ENCODE results near the gene CD80.

The CD80 gene

GRCh38 chr3:119494597-119494996 lies 64.8 kb downstream of the CD80 start:
- DNase-seq = no peak

DNA sequence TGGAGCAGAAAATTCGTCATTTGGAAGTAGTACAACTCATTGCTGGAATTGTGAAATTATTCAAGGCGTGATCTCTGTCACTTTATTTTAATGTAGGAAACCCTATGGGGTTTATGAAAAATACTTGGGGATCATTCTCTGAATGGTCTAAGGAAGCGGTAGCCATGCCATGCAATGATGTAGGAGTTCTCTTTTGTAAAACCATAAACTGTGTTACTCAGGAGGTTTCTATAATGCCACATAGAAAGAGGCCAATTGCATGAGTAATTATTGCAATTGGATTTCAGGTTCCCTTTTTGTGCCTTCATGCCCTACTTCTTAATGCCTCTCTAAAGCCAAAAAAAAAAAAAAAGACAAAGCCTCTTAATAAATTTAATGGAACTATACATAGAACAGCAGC lies 66.6 kb downstream of the CD80 start:
- DNase-seq = no peak

DNA sequence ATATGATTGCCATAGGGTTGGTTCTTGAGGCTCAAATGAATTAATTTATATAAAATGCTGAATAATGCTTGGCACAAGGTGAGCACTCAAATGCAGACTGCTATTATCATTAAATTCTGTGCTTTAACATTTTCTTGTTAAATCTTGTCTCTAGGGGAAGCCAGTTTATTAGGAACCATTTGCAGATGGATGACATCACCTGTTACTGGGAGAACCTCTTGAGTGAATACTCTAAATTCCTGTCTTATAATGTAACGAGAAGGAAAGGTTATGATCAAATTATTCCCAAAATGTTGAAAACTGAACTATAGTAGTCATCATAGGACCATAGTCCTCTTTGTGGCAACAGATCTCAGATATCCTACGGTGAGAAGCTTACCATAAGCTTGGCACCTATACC lies 67.3 kb downstream of the CD80 start:
- no peak for DNase-seq

DNA sequence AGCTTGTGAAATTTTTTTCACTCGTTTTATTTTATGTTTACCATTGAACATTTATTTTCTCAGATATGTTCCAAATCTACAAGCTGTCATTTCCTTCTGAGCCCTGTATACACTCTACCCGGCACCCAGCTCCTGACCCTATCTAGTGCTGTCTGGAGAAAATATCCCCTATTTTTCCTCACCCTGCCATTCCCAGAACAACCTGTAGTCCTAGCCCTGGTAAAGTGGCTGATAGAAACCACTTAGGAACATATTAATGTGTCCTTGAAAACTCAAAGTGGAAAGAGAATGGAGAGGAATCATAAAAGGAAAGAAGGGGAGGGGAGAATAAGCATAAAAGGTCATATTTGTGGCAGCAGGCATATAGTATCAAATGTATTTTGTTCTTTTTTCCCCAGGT lies 69.3 kb downstream of the CD80 start:
- DNase-seq = no peak

- DNase-seq = no peak
Measured at GRCh38 chr3:119485563-119485962, 73.9 kb downstream of the CD80 start.

GRCh38 chr3:119483101-119483500 lies 76.3 kb downstream of the CD80 start:
- DNase-seq = no peak

- DNase-seq = no peak
Measured at GRCh38 chr3:119481079-119481478, 78.3 kb downstream of the CD80 start.

All from right kidney (tissue), 1 donor.